Muscle of leg (tissue), 16 donors: ENCODE data around the gene NDUFS5. TPM values are rescaled to one million over a fixed set of nuclear protein-coding genes. Genes with fewer than 3 reads are reported as not detected.
A peak's percentile ranks its signal among the peaks of the same experiment; 100 is the strongest.
"Not testable (repeated sequence)": the region's sequence is repeated elsewhere in the genome, so short reads cannot be mapped to it uniquely, and the experiment has no call there.

ENCODE experiments used
- DNase-seq: peaks from one replicate; pipeline ENCODE4 v3.0.0; 2013
- H3K27ac ChIP-seq: one replicate; pipeline ENCODE4 v1.5.1; 2013; ENCODE audit warnings: mild to moderate bottlenecking, low read length, control low read depth
- H3K27me3 ChIP-seq: one replicate; pipeline ENCODE4 v1.6.1; 2013; ENCODE audit warnings: low read length; ENCODE audit not compliant: control insufficient read depth, insufficient read depth
- H3K36me3 ChIP-seq: one replicate; pipeline ENCODE4 v1.6.1; 2013; ENCODE audit warnings: low read length; ENCODE audit not compliant: control insufficient read depth, insufficient read depth
- H3K4me1 ChIP-seq: one replicate; pipeline ENCODE4 v1.6.1; 2013; ENCODE audit warnings: low read length; ENCODE audit not compliant: control insufficient read depth, insufficient read depth
- H3K4me3 ChIP-seq: one replicate; pipeline ENCODE4 v1.5.1; 2013; ENCODE audit warnings: low read length, control low read depth
- H3K9me3 ChIP-seq: replicated peaks from 2 replicates; pipeline ENCODE4 v1.6.1; 2013; ENCODE audit warnings: low read depth, low read length; ENCODE audit not compliant: control insufficient read depth
- WGBS: methylation state at CpG from one replicate; pipeline ENCODE4 v1.1.5; 2013; ENCODE audit warnings: missing lambda C conversion rate; ENCODE audit not compliant: insufficient coverage; 5-methylcytosine and 5-hydroxymethylcytosine counted together
- long read RNA-seq, 11 donors: transcript quantifications; one replicate each; lab custom pipeline, GENCODE V29; 2026
- polyA plus RNA-seq, 8 donors: library from polyadenylated mRNA; unstranded; fragments of 120-200 nt; gene quantifications; one replicate each; pipeline versions ENCODE4 v1.2.1 to v1.2.3, GENCODE V29; 2013; ENCODE audit warnings: inconsistent platforms in 1 of 8, low replicate concordance in 1 of 8; ENCODE audit not compliant: insufficient read length in 8 of 8, insufficient read depth in 1 of 8
- total RNA-seq: library from RNA; stranded (reverse); fragments of 120-200 nt; gene quantifications from one replicate; pipeline ENCODE4 v1.2.4, GENCODE V29; 2013

NDUFS5 gene
- total RNA-seq, result 452 TPM
- polyA plus RNA-seq, result 100 to 1,000 TPM; 248 to 410 (median 285) TPM
- long read RNA-seq, donor 1, transcript NDUFS5-202 (3 exons, 548 nt), result minor isoform, 13 of 98 reads
- long read RNA-seq, donor 1, transcript NDUFS5-201 (3 exons, 544 nt), result major isoform, 63 of 98 reads
- long read RNA-seq, donor 1, partial matches to known transcripts, result 22 of 98 reads
- long read RNA-seq, donor 1, other reads (novel, unspliced or antisense), result 0 of 98 reads
- long read RNA-seq, donor 2, transcript NDUFS5-201 (3 exons, 544 nt), result minor isoform, 11 of 44 reads
- long read RNA-seq, donor 2, transcript NDUFS5-202 (3 exons, 548 nt), result major isoform, 18 of 44 reads
- long read RNA-seq, donor 2, partial matches to known transcripts, result 15 of 44 reads
- long read RNA-seq, donor 2, other reads (novel, unspliced or antisense), result 0 of 44 reads
- long read RNA-seq, donor 3, transcript NDUFS5-202 (3 exons, 548 nt), result minor isoform, 46 of 179 reads
- long read RNA-seq, donor 3, transcript NDUFS5-201 (3 exons, 544 nt), result major isoform, 117 of 179 reads
- long read RNA-seq, donor 3, partial matches to known transcripts, result 16 of 179 reads
- long read RNA-seq, donor 3, other reads (novel, unspliced or antisense), result 0 of 179 reads
- long read RNA-seq, donor 4, transcript NDUFS5-202 (3 exons, 548 nt), result minor isoform, 35 of 166 reads
- long read RNA-seq, donor 4, transcript NDUFS5-201 (3 exons, 544 nt), result major isoform, 125 of 166 reads
- long read RNA-seq, donor 4, partial matches to known transcripts, result 6 of 166 reads
- long read RNA-seq, donor 4, other reads (novel, unspliced or antisense), result 0 of 166 reads
- long read RNA-seq, donor 5, transcript NDUFS5-202 (3 exons, 548 nt), result minor isoform, 105 of 463 reads
- long read RNA-seq, donor 5, transcript NDUFS5-201 (3 exons, 544 nt), result major isoform, 292 of 463 reads
- long read RNA-seq, donor 5, partial matches to known transcripts, result 66 of 463 reads
- long read RNA-seq, donor 5, other reads (novel, unspliced or antisense), result 0 of 463 reads
- long read RNA-seq, donor 6, transcript NDUFS5-201 (3 exons, 544 nt), result major isoform, 202 of 415 reads
- long read RNA-seq, donor 6, transcript NDUFS5-202 (3 exons, 548 nt), result minor isoform, 180 of 415 reads
- long read RNA-seq, donor 6, partial matches to known transcripts, result 33 of 415 reads
- long read RNA-seq, donor 6, other reads (novel, unspliced or antisense), result 0 of 415 reads
- long read RNA-seq, donor 7, transcript NDUFS5-202 (3 exons, 548 nt), result major isoform, 154 of 319 reads
- long read RNA-seq, donor 7, transcript NDUFS5-201 (3 exons, 544 nt), result minor isoform, 142 of 319 reads
- long read RNA-seq, donor 7, partial matches to known transcripts, result 23 of 319 reads
- long read RNA-seq, donor 7, other reads (novel, unspliced or antisense), result 0 of 319 reads
- long read RNA-seq, donor 8, transcript NDUFS5-201 (3 exons, 544 nt), result minor isoform, 66 of 166 reads
- long read RNA-seq, donor 8, transcript NDUFS5-202 (3 exons, 548 nt), result major isoform, 73 of 166 reads
- long read RNA-seq, donor 8, partial matches to known transcripts, result 27 of 166 reads
- long read RNA-seq, donor 8, other reads (novel, unspliced or antisense), result 0 of 166 reads
- long read RNA-seq, donor 9, transcript NDUFS5-201 (3 exons, 544 nt), result major isoform, 157 of 247 reads
- long read RNA-seq, donor 9, transcript NDUFS5-202 (3 exons, 548 nt), result minor isoform, 66 of 247 reads
- long read RNA-seq, donor 9, partial matches to known transcripts, result 24 of 247 reads
- long read RNA-seq, donor 9, other reads (novel, unspliced or antisense), result 0 of 247 reads
- long read RNA-seq, donor 10, transcript NDUFS5-202 (3 exons, 548 nt), result minor isoform, 57 of 352 reads
- long read RNA-seq, donor 10, transcript NDUFS5-201 (3 exons, 544 nt), result major isoform, 243 of 352 reads
- long read RNA-seq, donor 10, partial matches to known transcripts, result 52 of 352 reads
- long read RNA-seq, donor 10, other reads (novel, unspliced or antisense), result 0 of 352 reads
- long read RNA-seq, donor 11, transcript NDUFS5-201 (3 exons, 544 nt), result minor isoform, 133 of 316 reads
- long read RNA-seq, donor 11, transcript NDUFS5-202 (3 exons, 548 nt), result major isoform, 138 of 316 reads
- long read RNA-seq, donor 11, partial matches to known transcripts, result 45 of 316 reads
- long read RNA-seq, donor 11, other reads (novel, unspliced or antisense), result 0 of 316 reads

GRCh38 chr1:39026051-39026865 lies at the start of gene NDUFS5:
NDUFS5 (plus strand) TSS chr1:39026350; CDS start chr1:39028725, 2,375 bp downstream.
- Histone ChIP-seq H3K4me1 (peaks cover 9% of the 10 kb centered on the region), H3K27me3 (no peaks in the 10 kb centered on the region), H3K9me3 (no peaks in the 10 kb centered on the region), H3K27ac (peak within 1 kb of the TSS; percentile 99), H3K36me3 (peaks cover 23% of the 10 kb centered on the region), H3K4me3 (peak within 1 kb of the TSS; percentile 84)
- 1% methylated on average over 45 of the region's 47 CpGs for WGBS
- peak; percentile 97 for DNase-seq

GRCh38 chr1:38977399-38978244 lies 48.5 kb upstream of the NDUFS5 start:
- H3K36me3 ChIP-seq, DNase-seq: not testable (repeated sequence)
- WGBS, result 95% methylated on average over 7 of the region's 12 CpGs

GRCh38 chr1:38978245-38978542 lies 48.0 kb upstream of the NDUFS5 start:
- H3K4me3 ChIP-seq, H3K36me3 ChIP-seq, H3K4me1 ChIP-seq, H3K9me3 ChIP-seq, H3K27ac ChIP-seq, H3K27me3 ChIP-seq, DNase-seq: not testable (repeated sequence)
- 80% methylated on average over 1 of the region's 6 CpGs for WGBS

More at GRCh38 chr1:38977399-38978244, 48.5 kb upstream of the NDUFS5 start:
- not testable (repeated sequence) for H3K4me3 ChIP-seq, H3K4me1 ChIP-seq, H3K27me3 ChIP-seq, H3K27ac ChIP-seq, H3K9me3 ChIP-seq

GRCh38 chr1:38979380-38979779 lies 46.8 kb upstream of the NDUFS5 start:
- WGBS, result no CpG with 5 or more reads among the region's 1 CpG
- H3K27me3 ChIP-seq, H3K4me1 ChIP-seq, H3K4me3 ChIP-seq, H3K27ac ChIP-seq, H3K9me3 ChIP-seq, DNase-seq, H3K36me3 ChIP-seq: not testable (repeated sequence)

- H3K36me3 ChIP-seq, result no peaks in the 10 kb centered on the region
- H3K27me3 ChIP-seq, result no peaks in the 10 kb centered on the region
- no peaks in the 10 kb centered on the region for H3K9me3 ChIP-seq
- H3K27ac ChIP-seq, result no peak overlapping the region
- H3K4me1 ChIP-seq, result peaks cover 18% of the 10 kb centered on the region
- WGBS, result no CpG with 5 or more reads among the region's 2 CpGs
- DNase-seq, result no peak
- no peak overlapping the region for H3K4me3 ChIP-seq
These were observed 36.2 kb upstream of the NDUFS5 start for GRCh38 chr1:38989979-38990378.

- Histone ChIP-seq H3K4me1 (peaks cover 18% of the 10 kb centered on the region), H3K27me3 (no peaks in the 10 kb centered on the region), H3K9me3 (no peaks in the 10 kb centered on the region), H3K36me3 (no peaks in the 10 kb centered on the region), H3K27ac (peak overlapping the region; percentile 84), H3K4me3 (peak overlapping the region; percentile 63)
- peak; percentile 59 for DNase-seq
- no CpG with 5 or more reads among the region's 5 CpGs for whole genome bisulfite sequencing
These were observed 35.8 kb upstream of the NDUFS5 start for GRCh38 chr1:38990386-38990737.

GRCh38 chr1:38990738-38991637 lies 35.2 kb upstream of the NDUFS5 start, which contains the start of gene AKIRIN1:
AKIRIN1 (plus strand) TSS chr1:38991276; CDS start chr1:38991381, 105 bp downstream.
- H3K4me1 ChIP-seq, result peaks cover 18% of the 10 kb centered on the region
- WGBS, result under 1% methylated on average over 61 of the region's 76 CpGs
- peak; percentile 99 for DNase-seq

More at GRCh38 chr1:38990738-38991637, 35.2 kb upstream of the NDUFS5 start, which contains the start of gene AKIRIN1:
- H3K27me3 ChIP-seq, result no peaks in the 10 kb centered on the region
- peaks cover 3% of the 10 kb centered on the region for H3K36me3 ChIP-seq
- peak within 1 kb of the TSS; percentile 83 for H3K4me3 ChIP-seq
- peak within 1 kb of the TSS; percentile 88 for H3K27ac ChIP-seq
- no peaks in the 10 kb centered on the region for H3K9me3 ChIP-seq
